ENCODE data around the gene RPS10.

DNA sequence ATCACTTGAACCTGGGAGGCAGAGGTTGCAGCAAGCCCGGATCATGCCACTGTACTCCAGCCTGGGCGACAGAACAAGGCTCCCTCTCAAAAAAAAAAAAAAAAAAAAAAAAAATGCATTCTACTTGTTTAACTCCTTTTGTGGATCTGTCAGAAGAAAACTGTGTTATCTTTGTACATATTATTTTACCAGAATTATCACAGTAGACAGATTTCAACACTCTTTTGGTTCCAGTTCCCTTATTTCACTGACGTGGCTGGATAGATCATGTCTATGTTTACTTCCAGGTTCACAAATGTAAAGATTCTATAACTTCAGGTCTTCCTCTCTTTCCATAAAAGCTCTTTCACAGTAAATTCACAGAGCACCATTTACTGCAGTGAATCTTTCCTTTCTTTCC, 51.8 kb downstream of the RPS10 start:
- TF ChIP-seq, protein P1, sequence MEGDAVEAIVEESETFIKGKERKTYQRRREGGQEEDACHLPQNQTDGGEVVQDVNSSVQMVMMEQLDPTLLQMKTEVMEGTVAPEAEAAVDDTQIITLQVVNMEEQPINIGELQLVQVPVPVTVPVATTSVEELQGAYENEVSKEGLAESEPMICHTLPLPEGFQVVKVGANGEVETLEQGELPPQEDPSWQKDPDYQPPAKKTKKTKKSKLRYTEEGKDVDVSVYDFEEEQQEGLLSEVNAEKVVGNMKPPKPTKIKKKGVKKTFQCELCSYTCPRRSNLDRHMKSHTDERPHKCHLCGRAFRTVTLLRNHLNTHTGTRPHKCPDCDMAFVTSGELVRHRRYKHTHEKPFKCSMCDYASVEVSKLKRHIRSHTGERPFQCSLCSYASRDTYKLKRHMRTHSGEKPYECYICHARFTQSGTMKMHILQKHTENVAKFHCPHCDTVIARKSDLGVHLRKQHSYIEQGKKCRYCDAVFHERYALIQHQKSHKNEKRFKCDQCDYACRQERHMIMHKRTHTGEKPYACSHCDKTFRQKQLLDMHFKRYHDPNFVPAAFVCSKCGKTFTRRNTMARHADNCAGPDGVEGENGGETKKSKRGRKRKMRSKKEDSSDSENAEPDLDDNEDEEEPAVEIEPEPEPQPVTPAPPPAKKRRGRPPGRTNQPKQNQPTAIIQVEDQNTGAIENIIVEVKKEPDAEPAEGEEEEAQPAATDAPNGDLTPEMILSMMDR (conservative IDR thresholded peaks at IDR 0.05 in 1 of 2, IDR thresholded peaks at IDR 0.05 in 1 of 2; ENCODE audit: low read depth in 1 of 2, low read length in 2 of 2): no peak
- TF ChIP-seq EZH2 (IDR thresholded peaks at IDR 0.05; ENCODE audit: low read length, missing control alignments): no peak

Measured in fibroblast of lung (primary cell).